ENCODE results near the gene IGSF9B.

IGSF9B gene

GRCh38 chr11:133919330-133920108 lies 37.2 kb downstream of the IGSF9B start:
- no peak for DNase-seq

- no peak for DNase-seq
Measured at GRCh38 chr11:133918608-133919260, 38.0 kb downstream of the IGSF9B start.

- no peak for DNase-seq
Measured at GRCh38 chr11:133917921-133918607, 38.7 kb downstream of the IGSF9B start.

- no peak for DNase-seq
Measured at GRCh38 chr11:133916784-133917440, 39.9 kb downstream of the IGSF9B start.

- DNase-seq, result no peak
Measured at GRCh38 chr11:133913761-133914160, 43.0 kb downstream of the IGSF9B start.

GRCh38 chr11:133911171-133911570 lies 45.6 kb downstream of the IGSF9B start:
- DNase-seq, result no peak

GRCh38 chr11:133910101-133910500 lies 46.7 kb downstream of the IGSF9B start:
- no peak for DNase-seq

GRCh38 chr11:133908827-133909226 lies 47.9 kb downstream of the IGSF9B start:
- DNase-seq, result no peak

GRCh38 chr11:133907841-133908241 lies 48.9 kb downstream of the IGSF9B start:
- DNase-seq, result no peak

- DNase-seq, result no peak
Measured at GRCh38 chr11:133907216-133907615, 49.6 kb downstream of the IGSF9B start.

- DNase-seq, result no peak
Measured at GRCh38 chr11:133906746-133907145, 50.0 kb downstream of the IGSF9B start.

- no peak for DNase-seq
Measured at GRCh38 chr11:133906241-133906640, 50.5 kb downstream of the IGSF9B start.

- no peak for DNase-seq
Measured at GRCh38 chr11:133905677-133906156, 51.1 kb downstream of the IGSF9B start.

GRCh38 chr11:133904818-133905515 lies 51.8 kb downstream of the IGSF9B start:
- DNase-seq, result no peak

- no peak for DNase-seq
Measured at GRCh38 chr11:133903875-133904817, 52.6 kb downstream of the IGSF9B start.

- no peak for DNase-seq
Measured at GRCh38 chr11:133903056-133903455, 53.7 kb downstream of the IGSF9B start.

GRCh38 chr11:133902506-133902905 lies 54.3 kb downstream of the IGSF9B start:
- DNase-seq, result no peak

GRCh38 chr11:133901999-133902398 lies 54.8 kb downstream of the IGSF9B start:
- DNase-seq, result no peak

- DNase-seq, result no peak
Measured at GRCh38 chr11:133901316-133901715, 55.5 kb downstream of the IGSF9B start.

- DNase-seq, result no peak
Measured at GRCh38 chr11:133900176-133901105, 56.3 kb downstream of the IGSF9B start.
